Measurements from ENCODE around the gene DNAH12. TPM values are rescaled to one million over a fixed set of nuclear protein-coding genes. Genes with fewer than 3 reads are reported as not detected.
"Not testable (repeated sequence)": the region's sequence is repeated elsewhere in the genome, so short reads cannot be mapped to it uniquely, and the experiment has no call there.

DNAH12 gene
- total and polyA plus RNA-seq, 2 donors from 2014 or later: 0.38 TPM; not detected in 1

DNA sequence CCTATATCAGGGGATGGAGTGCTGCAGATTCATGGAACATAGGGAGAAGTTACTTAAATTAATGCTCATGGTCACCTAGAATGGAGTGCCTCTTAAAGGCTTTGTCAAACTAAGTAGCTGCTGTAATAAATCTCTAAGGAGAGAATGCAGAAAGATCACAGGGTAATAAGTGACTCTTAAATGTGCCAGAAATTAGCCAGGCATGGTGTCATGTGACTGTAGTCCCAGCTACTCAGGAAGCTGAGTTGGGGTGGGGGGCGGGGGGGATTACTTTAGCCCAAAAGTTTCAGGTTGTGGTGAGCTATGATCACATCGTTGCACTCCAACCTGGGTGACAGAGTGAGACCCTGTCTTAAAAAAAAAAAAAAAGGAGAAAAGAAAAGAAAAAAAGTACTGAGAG lies 160.7 kb downstream of the DNAH12 start:
- H3K4me1 ChIP-seq (ENCODE audit: control insufficient read depth in 2 of 3, insufficient read depth in 2 of 3, low read depth in 1 of 3, low read length in 3 of 3): no peaks in the 10 kb centered on the region
- H3K9me3 ChIP-seq (ENCODE audit: control insufficient read depth in 2 of 3, insufficient read depth in 1 of 3, low read length in 3 of 3): no peaks in the 10 kb centered on the region
- H3K4me3 ChIP-seq (ENCODE audit: low read length in 3 of 3): no peak overlapping the region
- DNase-seq (peak in 3 of 5 donors; percentile 12 to 66 (median 62)), FAIRE-seq (no peak)
- TF ChIP-seq, protein P1, sequence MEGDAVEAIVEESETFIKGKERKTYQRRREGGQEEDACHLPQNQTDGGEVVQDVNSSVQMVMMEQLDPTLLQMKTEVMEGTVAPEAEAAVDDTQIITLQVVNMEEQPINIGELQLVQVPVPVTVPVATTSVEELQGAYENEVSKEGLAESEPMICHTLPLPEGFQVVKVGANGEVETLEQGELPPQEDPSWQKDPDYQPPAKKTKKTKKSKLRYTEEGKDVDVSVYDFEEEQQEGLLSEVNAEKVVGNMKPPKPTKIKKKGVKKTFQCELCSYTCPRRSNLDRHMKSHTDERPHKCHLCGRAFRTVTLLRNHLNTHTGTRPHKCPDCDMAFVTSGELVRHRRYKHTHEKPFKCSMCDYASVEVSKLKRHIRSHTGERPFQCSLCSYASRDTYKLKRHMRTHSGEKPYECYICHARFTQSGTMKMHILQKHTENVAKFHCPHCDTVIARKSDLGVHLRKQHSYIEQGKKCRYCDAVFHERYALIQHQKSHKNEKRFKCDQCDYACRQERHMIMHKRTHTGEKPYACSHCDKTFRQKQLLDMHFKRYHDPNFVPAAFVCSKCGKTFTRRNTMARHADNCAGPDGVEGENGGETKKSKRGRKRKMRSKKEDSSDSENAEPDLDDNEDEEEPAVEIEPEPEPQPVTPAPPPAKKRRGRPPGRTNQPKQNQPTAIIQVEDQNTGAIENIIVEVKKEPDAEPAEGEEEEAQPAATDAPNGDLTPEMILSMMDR (IDR thresholded peaks at IDR 0.05; ENCODE audit: borderline replicate concordance, extremely low read depth, insufficient read depth): no peak
- H3K27ac ChIP-seq (ENCODE audit: low read depth in 2 of 2, low read length in 2 of 2): no peak overlapping the region
- H3K27me3 ChIP-seq (ENCODE audit: control insufficient read depth, insufficient read depth, low read length): no peaks in the 10 kb centered on the region
- no peak overlapping the region for H3K9ac ChIP-seq (ENCODE audit: low read length in 3 of 3)
- H3K36me3 ChIP-seq (ENCODE audit: control insufficient read depth in 2 of 3, insufficient read depth in 3 of 3, low read length in 3 of 3): no peaks in the 10 kb centered on the region
- intact Hi-C loops (cut with DNase I): no loop called here

- Histone ChIP-seq H3K9ac (ENCODE audit: low read length in 3 of 3) (no peak overlapping the region), H3K4me1 (ENCODE audit: control insufficient read depth in 2 of 3, insufficient read depth in 2 of 3, low read depth in 1 of 3, low read length in 3 of 3) (no peaks in the 10 kb centered on the region), H3K36me3 (ENCODE audit: control insufficient read depth in 2 of 3, insufficient read depth in 3 of 3, low read length in 3 of 3) (no peaks in the 10 kb centered on the region), H3K27me3 (ENCODE audit: control insufficient read depth, insufficient read depth, low read length) (no peaks in the 10 kb centered on the region), H3K9me3 (ENCODE audit: control insufficient read depth in 2 of 3, insufficient read depth in 1 of 3, low read length in 3 of 3) (no peaks in the 10 kb centered on the region), H3K4me3 (ENCODE audit: low read length in 3 of 3) (no peak overlapping the region), H3K27ac (ENCODE audit: low read depth in 2 of 2, low read length in 2 of 2) (no peak overlapping the region)
- TF ChIP-seq, protein P1 (IDR thresholded peaks at IDR 0.05; ENCODE audit: borderline replicate concordance, extremely low read depth, insufficient read depth): no peak
- no peak for FAIRE-seq
- peak in 1 of 5 donors; percentile 3 for DNase-seq
- intact Hi-C loops (cut with DNase I): no loop called here
Observed at GRCh38 chr3:57382933-57383332, 161.2 kb downstream of the DNAH12 start.

- TF ChIP-seq, protein P1 (IDR thresholded peaks at IDR 0.05; ENCODE audit: borderline replicate concordance, extremely low read depth, insufficient read depth): no peak
- Histone ChIP-seq H3K4me3 (ENCODE audit: low read length in 3 of 3) (no peak overlapping the region), H3K9me3 (ENCODE audit: control insufficient read depth in 2 of 3, insufficient read depth in 1 of 3, low read length in 3 of 3) (no peaks in the 10 kb centered on the region), H3K4me1 (ENCODE audit: control insufficient read depth in 2 of 3, insufficient read depth in 2 of 3, low read depth in 1 of 3, low read length in 3 of 3) (no peaks in the 10 kb centered on the region), H3K9ac (ENCODE audit: low read length in 3 of 3) (no peak overlapping the region), H3K27me3 (ENCODE audit: control insufficient read depth, insufficient read depth, low read length) (no peaks in the 10 kb centered on the region), H3K36me3 (ENCODE audit: control insufficient read depth in 2 of 3, insufficient read depth in 3 of 3, low read length in 3 of 3) (no peaks in the 10 kb centered on the region), H3K27ac (ENCODE audit: low read depth in 2 of 2, low read length in 2 of 2) (no peak overlapping the region)
- DNase-seq (no peak), FAIRE-seq (no peak)
- intact Hi-C loops (cut with DNase I): no loop called here
Observed at GRCh38 chr3:57370341-57370740, 173.8 kb downstream of the DNAH12 start.

GRCh38 chr3:57365089-57365488 lies 179.1 kb downstream of the DNAH12 start:
- H3K4me1 ChIP-seq (ENCODE audit: control insufficient read depth in 2 of 3, insufficient read depth in 2 of 3, low read depth in 1 of 3, low read length in 3 of 3); DNase-seq; H3K27ac ChIP-seq (ENCODE audit: low read depth in 2 of 2, low read length in 2 of 2); H3K4me3 ChIP-seq (ENCODE audit: low read length in 3 of 3); H3K36me3 ChIP-seq (ENCODE audit: control insufficient read depth in 2 of 3, insufficient read depth in 3 of 3, low read length in 3 of 3); intact Hi-C loops (cut with DNase I); H3K9ac ChIP-seq (ENCODE audit: low read length in 3 of 3); H3K9me3 ChIP-seq (ENCODE audit: control insufficient read depth in 2 of 3, insufficient read depth in 1 of 3, low read length in 3 of 3); FAIRE-seq; H3K27me3 ChIP-seq (ENCODE audit: control insufficient read depth, insufficient read depth, low read length): not testable (repeated sequence)

- H3K36me3 ChIP-seq (ENCODE audit: control insufficient read depth in 2 of 3, insufficient read depth in 3 of 3, low read length in 3 of 3); H3K4me3 ChIP-seq (ENCODE audit: low read length in 3 of 3); H3K9me3 ChIP-seq (ENCODE audit: control insufficient read depth in 2 of 3, insufficient read depth in 1 of 3, low read length in 3 of 3); H3K9ac ChIP-seq (ENCODE audit: low read length in 3 of 3); FAIRE-seq; H3K27me3 ChIP-seq (ENCODE audit: control insufficient read depth, insufficient read depth, low read length); H3K4me1 ChIP-seq (ENCODE audit: control insufficient read depth in 2 of 3, insufficient read depth in 2 of 3, low read depth in 1 of 3, low read length in 3 of 3); DNase-seq; intact Hi-C loops (cut with DNase I); H3K27ac ChIP-seq (ENCODE audit: low read depth in 2 of 2, low read length in 2 of 2): not testable (repeated sequence)
Observed at GRCh38 chr3:57356275-57356674, 187.9 kb downstream of the DNAH12 start.

All from kidney (tissue), 14 donors.